Right cardiac atrium (tissue), 5 donors: ENCODE data around the gene TOR2A. TPM values are rescaled to one million over a fixed set of nuclear protein-coding genes. Genes with fewer than 3 reads are reported as not detected.

Experiments
- ATAC-seq, 2 donors: fragments of 200-7000 bp; cut with Tn5 transposase; one replicate each; pipeline versions ENCODE4 v1.8.0 to v1.9.1; 2020; ENCODE audit warnings: moderate library complexity in 2 of 2, mild to moderate bottlenecking in 1 of 2
- DNase-seq, 3 donors: peaks; one replicate each; pipeline ENCODE4 v3.0.0-alpha.2; 2020
- H3K27ac ChIP-seq: one replicate; pipeline ENCODE4 v1.5.1; 2013; ENCODE audit warnings: mild to moderate bottlenecking, low read length, control low read depth, moderate library complexity
- H3K27me3 ChIP-seq: one replicate; pipeline ENCODE4 v1.6.1; 2013; ENCODE audit not compliant: control insufficient read depth, insufficient read depth
- H3K4me1 ChIP-seq: one replicate; pipeline ENCODE4 v1.6.1; 2013; ENCODE audit warnings: low read length; ENCODE audit not compliant: control insufficient read depth, insufficient read depth
- H3K4me3 ChIP-seq: one replicate; pipeline ENCODE4 v1.5.1; 2013; ENCODE audit warnings: low read length, control low read depth
- H3K9me3 ChIP-seq: one replicate; pipeline ENCODE4 v1.6.1; 2013; ENCODE audit warnings: low read length; ENCODE audit not compliant: control insufficient read depth
- WGBS: extraction: QIAGEN DNeasy Blood & Tissue Kit; methylation state at CpG from one replicate; pipeline ENCODE4 v1.1.7; 2013; 5-methylcytosine and 5-hydroxymethylcytosine counted together
- intact Hi-C, 4 donors: fragments of 100-400 bp; cut with DNase I; formaldehyde crosslinking; loops; one replicate each; pipeline versions ENCODE4 v1.11.0 to v1.14.0; 2022 to 2023
- polyA plus RNA-seq: library from polyadenylated mRNA; stranded (reverse); fragments of 200-250 nt; gene quantifications from one replicate; pipeline ENCODE4 v1.2.3, GENCODE V29; 2013
- total RNA-seq, 4 donors: library from RNA; stranded (reverse); fragmentation: NEBNext Ultra II Directional; extraction: Animal tissue kit (Norgen Biotek cat#: 25700); gene quantifications; one replicate each; pipeline ENCODE4 v1.2.1, GENCODE V29; 2021
- donor health status: healthy with polysubstance abuse.
- donor health status: DM: no; HTN: yes; CAD: no.
- donor health status: DM: no; HTN: no; CAD: no.
- donor health status: DM: no; HTN: yes; CAD: no; lungs with severe emphysema.
- donor health status: DM: yes; HTN: yes; CAD: no.

TOR2A gene
- total and polyA plus RNA-seq, 5 donors: 3.1 to 3.9 (median 3.7) TPM

DNA sequence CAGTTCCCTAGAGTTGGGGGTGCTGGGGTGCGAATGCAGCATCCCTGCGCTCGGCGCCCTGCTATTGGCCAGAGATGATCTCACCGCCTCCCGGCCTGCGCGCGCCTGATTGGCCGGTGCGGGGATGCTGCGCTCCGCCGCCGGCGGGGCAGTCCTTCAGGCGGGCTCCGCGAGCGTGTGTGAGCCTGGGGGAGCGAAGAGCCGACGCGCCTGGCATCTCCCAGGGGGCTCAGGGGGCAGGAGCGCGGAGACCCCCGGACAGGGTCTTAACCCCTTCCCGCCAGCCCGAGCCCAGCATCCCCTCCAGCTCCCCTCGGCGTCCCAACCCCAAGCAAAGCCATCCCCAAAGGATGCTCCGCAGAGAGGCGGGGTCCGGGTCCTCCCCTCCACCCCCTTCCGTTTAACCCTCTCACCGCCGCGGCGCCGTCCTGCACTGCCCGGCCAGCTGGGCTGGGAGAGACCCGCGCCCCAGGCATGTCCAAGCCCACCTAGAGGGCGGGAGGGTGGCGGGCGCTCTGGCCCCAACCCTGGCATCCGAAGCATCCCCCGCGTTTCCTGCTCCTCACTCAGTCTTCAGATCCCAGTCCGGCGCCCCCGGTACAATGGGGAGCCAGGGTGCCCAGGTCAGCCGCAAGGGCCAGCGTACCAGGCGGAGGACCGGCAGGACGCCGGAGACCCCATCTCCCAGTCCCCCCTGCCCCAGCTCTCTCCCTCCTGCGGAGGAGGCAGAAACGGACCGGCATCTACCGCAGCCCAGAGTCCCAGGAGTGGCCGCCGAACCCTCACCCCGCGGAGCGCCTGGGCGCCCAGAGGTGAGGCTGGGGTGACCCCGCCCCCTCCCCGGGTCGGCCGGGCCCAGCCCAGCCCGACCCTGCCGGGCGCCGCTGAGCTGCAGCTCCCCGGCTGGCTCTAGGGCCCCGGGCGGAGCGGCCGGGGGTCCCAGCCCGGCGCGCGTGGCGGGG lies 19.3 kb upstream of the TOR2A start:
- H3K4me1 ChIP-seq: no peaks in the 10 kb centered on the region
- H3K4me3 ChIP-seq: peak overlapping the region; percentile 32

DNA sequence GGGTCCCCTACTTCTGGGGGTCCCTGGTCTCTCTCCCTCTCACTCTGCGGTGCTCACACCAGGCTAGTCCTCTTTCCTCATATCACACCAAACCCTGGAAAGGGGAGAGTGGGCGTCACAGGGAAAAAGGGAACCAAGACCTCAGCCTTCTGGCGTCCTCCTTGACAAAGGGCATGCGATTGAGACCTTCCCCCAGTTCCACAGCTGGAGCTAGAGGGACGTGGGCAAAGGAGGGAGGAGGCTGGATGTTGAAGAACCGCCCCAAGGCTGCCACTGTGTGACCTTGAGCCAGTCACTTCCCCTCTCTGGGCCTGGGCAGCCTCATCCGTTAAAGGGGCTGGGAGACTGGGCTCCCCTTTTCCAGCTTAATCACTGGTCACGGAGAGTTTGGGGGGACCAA lies 18.5 kb upstream of the TOR2A start:
- WGBS: 78% methylated on average over 8 of the region's 8 CpGs
- ATAC-seq (peak in 1 of 2 donors; percentile 4), DNase-seq (peak in 1 of 3 donors; percentile 28)
- H3K27ac ChIP-seq: no peak overlapping the region
- H3K4me3 ChIP-seq: no peak overlapping the region
- H3K4me1 ChIP-seq: no peaks in the 10 kb centered on the region
- no peaks in the 10 kb centered on the region for H3K9me3 ChIP-seq
- H3K27me3 ChIP-seq: no peaks in the 10 kb centered on the region
- intact Hi-C loops: no loop called here

More for the DNA sequence above, 19.3 kb upstream of the TOR2A start:
- ATAC-seq (peak; percentile 27 to 38), DNase-seq (peak in 1 of 3 donors; percentile 52)
- whole genome bisulfite sequencing: 29% methylated on average over 86 of the region's 86 CpGs
- no peak overlapping the region for H3K27ac ChIP-seq
- H3K9me3 ChIP-seq: no peaks in the 10 kb centered on the region
- intact Hi-C loops: no loop called here
- H3K27me3 ChIP-seq: no peaks in the 10 kb centered on the region

DNA sequence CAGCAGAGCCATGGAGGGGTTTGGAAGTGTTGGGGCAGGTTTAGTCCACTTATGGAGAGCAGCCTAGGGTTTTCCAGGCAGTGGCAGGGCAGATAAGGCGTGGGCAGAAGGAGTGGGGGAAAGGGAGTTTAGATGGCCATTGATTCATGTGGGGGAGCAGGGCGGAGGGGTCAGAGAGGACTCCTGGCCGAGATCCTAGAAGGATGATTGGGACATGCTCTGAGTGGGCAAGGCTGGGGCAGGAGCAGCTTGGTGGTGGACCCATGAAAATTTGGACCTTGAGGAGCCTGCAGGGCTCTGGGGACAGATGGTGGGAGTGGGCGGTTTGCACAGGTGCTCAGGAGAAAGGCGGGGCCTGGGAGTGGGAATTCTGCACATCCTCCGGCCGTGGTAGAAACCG lies 18.1 kb upstream of the TOR2A start:
- Histone ChIP-seq H3K9me3 (no peaks in the 10 kb centered on the region), H3K27ac (no peak overlapping the region), H3K27me3 (no peaks in the 10 kb centered on the region), H3K4me1 (no peaks in the 10 kb centered on the region), H3K4me3 (no peak overlapping the region)
- ATAC-seq (no peak), DNase-seq (peak in 1 of 3 donors; percentile 20)
- WGBS: 77% methylated on average over 8 of the region's 8 CpGs
- intact Hi-C loops: no loop called here

DNA sequence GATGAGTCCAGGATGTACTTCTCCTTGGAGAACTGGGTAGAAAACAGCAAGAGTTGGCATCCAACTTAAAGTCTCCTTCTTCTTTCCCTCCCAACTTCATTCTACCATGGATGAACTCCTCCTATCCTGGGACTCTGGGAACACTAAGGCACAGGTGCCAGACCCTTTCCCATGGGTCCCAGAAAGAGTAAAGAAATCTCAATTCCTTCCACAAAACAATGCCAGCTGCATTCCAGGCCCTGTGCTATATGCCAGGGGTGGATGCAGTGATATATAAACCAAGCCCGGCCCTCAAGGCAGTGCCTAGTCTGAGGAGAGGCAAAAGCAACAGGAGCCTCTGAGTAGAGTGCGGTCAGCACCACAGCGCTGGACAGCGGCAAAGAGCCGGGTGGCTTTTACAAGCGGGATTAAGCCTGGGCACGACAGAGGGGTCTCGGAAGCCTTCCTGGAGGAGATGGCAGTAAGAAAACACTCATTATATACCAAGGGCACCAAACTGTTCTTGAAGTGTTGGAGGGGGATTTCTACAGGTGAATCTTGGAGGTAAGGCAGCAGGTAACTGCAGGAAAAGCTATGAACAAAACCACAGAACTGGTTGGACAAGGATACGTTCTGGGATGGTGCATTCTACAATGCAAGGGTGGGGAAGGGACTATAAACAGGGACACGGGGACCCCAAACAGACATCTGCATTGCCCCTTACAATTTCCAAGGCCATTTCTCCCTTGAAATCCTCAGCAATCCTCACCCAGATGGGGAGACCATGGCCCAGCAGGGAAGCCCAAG lies 16.4 kb upstream of the TOR2A start:
- peak in 1 of 3 donors; percentile 70 for DNase-seq

DNA sequence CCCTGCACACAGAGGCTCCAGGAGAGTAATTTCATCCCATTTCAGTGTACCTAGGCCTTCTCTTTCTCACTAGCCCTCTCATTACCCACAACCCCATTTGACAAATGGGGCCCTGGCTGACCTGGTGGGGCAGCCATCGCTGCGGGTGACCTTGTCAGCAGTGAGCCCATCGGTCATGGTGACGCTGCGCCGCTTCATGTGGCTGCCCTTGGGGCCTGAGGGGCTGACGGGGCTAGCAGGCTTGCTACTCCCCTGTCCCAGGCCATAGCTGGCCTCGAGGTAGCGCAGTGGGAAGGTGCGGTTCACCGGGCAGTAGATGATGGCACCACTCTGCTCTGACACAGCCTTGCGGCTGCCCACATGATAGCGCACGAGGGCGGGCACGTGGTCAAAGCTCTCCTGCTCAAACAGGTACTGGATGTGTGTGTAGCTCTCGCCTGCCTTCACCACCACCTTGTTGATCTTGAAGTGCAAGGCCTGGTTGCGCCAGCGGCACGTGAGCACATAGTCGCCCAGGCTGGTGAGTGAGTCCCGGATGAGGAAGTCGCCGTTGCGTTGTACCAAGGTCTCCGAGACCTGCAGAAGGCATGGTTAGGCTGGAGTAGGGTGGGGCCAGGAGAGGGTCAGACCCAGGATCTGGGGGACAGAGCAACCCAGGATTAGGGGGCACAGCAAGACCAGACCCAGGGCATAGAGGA lies 14.1 kb upstream of the TOR2A start:
- H3K9me3 ChIP-seq: no peaks in the 10 kb centered on the region
- DNase-seq (peak in 1 of 3 donors; percentile 40), ATAC-seq (no peak)
- H3K4me1 ChIP-seq: no peaks in the 10 kb centered on the region
- H3K27ac ChIP-seq: no peak overlapping the region
- H3K27me3 ChIP-seq: no peaks in the 10 kb centered on the region
- H3K4me3 ChIP-seq: no peak overlapping the region
- WGBS: 91% methylated on average over 26 of the region's 26 CpGs
- intact Hi-C loops: no loop called here

More for the DNA sequence above, 16.4 kb upstream of the TOR2A start:
- Histone ChIP-seq H3K27ac (no peak overlapping the region), H3K9me3 (no peaks in the 10 kb centered on the region), H3K4me3 (no peak overlapping the region), H3K27me3 (no peaks in the 10 kb centered on the region), H3K4me1 (no peaks in the 10 kb centered on the region)
- no peak for ATAC-seq
- intact Hi-C loops: no loop called here
- 40% methylated on average over 10 of the region's 10 CpGs for WGBS

DNA sequence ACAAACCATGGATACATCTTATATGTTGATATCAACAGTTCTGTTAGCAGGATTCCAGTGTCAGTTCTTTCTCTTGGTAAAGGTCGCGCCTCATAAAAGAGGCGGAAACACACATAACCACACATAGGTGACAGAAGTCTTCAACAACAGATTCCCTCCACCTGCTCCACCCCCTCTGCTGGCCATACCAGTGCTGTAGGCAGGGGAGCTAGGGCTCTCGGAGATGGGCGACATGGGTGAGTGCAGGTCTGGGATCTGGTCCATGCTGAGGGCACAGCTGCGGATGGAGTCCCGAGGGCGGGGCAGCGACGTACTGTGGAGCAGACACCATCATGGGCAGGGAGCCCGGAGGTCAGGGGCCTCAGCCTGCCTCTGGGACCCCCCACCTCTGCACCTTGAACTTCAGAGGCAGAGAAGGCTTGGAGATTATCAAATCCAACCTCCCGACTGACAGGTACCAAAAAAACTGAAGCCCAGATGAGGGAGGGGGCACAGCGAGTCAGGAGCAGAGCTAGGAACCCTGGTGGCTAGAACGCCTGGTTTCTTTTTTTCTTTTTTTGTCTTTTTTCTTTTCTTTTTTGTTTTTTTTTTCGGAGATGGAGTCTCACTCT lies 12.0 kb upstream of the TOR2A start:
- DNase-seq: peak in 1 of 3 donors; percentile 54
- H3K4me3 ChIP-seq: no peak overlapping the region
- WGBS: 77% methylated on average over 15 of the region's 15 CpGs
- H3K9me3 ChIP-seq: no peaks in the 10 kb centered on the region
- H3K27me3 ChIP-seq: no peaks in the 10 kb centered on the region
- H3K27ac ChIP-seq: no peak overlapping the region
- intact Hi-C loops: no loop called here
- no peak for ATAC-seq
- H3K4me1 ChIP-seq: no peaks in the 10 kb centered on the region

GRCh38 chr9:127744398-127745110 lies 9.5 kb upstream of the TOR2A start:
- DNase-seq: peak in 2 of 3 donors; percentile 45 to 52
- WGBS: 88% methylated on average over 19 of the region's 19 CpGs
- Histone ChIP-seq H3K27me3 (no peaks in the 10 kb centered on the region), H3K27ac (no peak overlapping the region), H3K4me1 (no peaks in the 10 kb centered on the region), H3K4me3 (no peak overlapping the region), H3K9me3 (no peaks in the 10 kb centered on the region)
- intact Hi-C loops: no loop called here
- ATAC-seq: no peak

GRCh38 chr9:127742435-127743088 lies 7.5 kb upstream of the TOR2A start:
- H3K9me3 ChIP-seq: no peaks in the 10 kb centered on the region
- H3K4me1 ChIP-seq: no peaks in the 10 kb centered on the region
- H3K4me3 ChIP-seq: no peak overlapping the region
- WGBS: 58% methylated on average over 33 of the region's 33 CpGs
- intact Hi-C loops: no loop called here
- peak; percentile 14 to 25 for ATAC-seq
- no peaks in the 10 kb centered on the region for H3K27me3 ChIP-seq
- no peak overlapping the region for H3K27ac ChIP-seq
- peak in 2 of 3 donors; percentile 42 to 61 for DNase-seq

DNA sequence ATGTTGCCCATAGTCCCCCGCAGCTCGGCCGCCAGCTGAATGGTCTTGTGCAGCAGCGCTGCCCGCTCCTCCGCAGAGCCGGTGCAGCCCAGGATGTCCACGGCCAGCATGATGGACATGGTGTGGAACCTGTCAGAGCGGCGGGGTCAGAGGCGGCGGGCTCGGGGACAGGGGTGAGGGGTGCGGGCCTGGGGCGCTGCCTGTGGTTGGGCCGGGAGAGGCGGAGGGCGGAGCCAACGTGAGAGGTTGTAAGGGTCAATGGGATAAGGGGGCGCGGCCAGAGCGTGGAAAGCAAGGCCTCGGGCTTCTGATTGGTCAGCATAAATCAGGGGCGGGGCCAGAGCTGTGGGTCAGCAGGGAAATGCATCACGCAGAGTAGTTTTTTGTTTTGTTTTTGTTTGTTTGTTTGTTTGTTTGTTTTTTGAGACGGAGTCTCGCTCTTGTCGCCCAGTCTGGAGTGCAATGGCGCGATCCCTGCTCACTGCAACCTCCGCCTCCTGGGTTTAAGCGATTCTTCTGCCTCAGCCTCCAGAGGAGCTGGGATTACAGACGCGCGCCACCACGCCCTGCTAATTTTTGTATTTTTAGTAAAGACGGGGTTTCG lies 6.8 kb upstream of the TOR2A start:
- peak; percentile 52 to 58 for ATAC-seq
- DNase-seq: peak; percentile 57 to 86 (median 84)
- no peaks in the 10 kb centered on the region for H3K27me3 ChIP-seq

More for the DNA sequence above, 6.8 kb upstream of the TOR2A start:
- intact Hi-C loops: no loop called here
- no peaks in the 10 kb centered on the region for H3K9me3 ChIP-seq
- no peaks in the 10 kb centered on the region for H3K4me1 ChIP-seq
- 66% methylated on average over 38 of the region's 38 CpGs for WGBS
- no peak overlapping the region for H3K4me3 ChIP-seq
- H3K27ac ChIP-seq: no peak overlapping the region
